LNCaP clone FGC (cell line): ENCODE results near the gene WDR48.
A peak's percentile ranks its signal among the peaks of the same experiment; 100 is the strongest.

Experiments
- DNase-seq: peaks from one replicate; pipeline ENCODE4 v3.0.0-alpha.2; 2011; ENCODE audit warnings: low read depth
- H3K4me3 ChIP-seq: 2 replicates; pipeline ENCODE4 v1.5.1; 2011; ENCODE audit warnings: mild to moderate bottlenecking, low read depth, low read length, control low read depth
- CTCF ChIP-seq: IDR thresholded peaks from 2 replicates; pipeline ENCODE4 v1.5.1; 2012; ENCODE audit warnings: mild to moderate bottlenecking; ENCODE audit not compliant: control insufficient read depth, insufficient read depth; ENCODE audit errors: extremely low read depth

WDR48 gene

GRCh38 chr3:39104961-39105686 is 53.3 kb downstream of the WDR48 start:
- H3K4me3 ChIP-seq = no peak overlapping the region
- TF ChIP-seq CTCF = no peak
- DNase-seq = no peak

- peak overlapping the region; percentile 99 for H3K4me3 ChIP-seq
- no peak for TF ChIP-seq CTCF
- DNase-seq = no peak
These were observed 53.9 kb downstream of the WDR48 start for GRCh38 chr3:39105687-39106063.

GRCh38 chr3:39106281-39106811 is 54.5 kb downstream of the WDR48 start:
- no peak for TF ChIP-seq CTCF
- DNase-seq = no peak

DNA sequence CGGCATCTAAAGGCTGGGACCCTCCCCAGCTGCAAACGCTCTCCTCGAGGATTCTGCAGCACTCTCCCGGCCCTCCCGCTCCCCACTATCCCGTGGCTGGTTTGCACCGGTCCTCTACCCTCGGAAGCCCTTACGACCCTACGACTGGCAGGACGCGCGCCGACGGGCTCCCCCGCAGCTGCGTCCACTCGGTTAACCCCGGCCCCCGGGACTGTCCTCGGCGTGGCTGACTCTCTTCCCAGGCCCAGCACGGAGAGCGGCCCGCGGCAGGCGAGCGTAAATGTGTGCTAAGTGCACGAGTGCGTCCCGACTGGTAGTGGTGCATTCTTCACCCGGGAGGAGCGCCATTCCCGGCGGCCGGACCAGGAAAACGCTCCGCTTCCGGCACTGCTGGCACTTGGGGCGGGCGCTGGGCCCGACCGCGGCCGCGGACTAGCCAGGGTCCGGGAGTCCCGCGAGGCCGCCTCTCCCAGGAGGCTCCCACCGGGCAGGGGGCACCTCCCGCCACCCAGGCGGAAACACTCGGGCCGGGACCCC is 55.1 kb downstream of the WDR48 start:
- H3K4me3 ChIP-seq = peak overlapping the region; percentile 99
- DNase-seq = no peak

More at GRCh38 chr3:39106281-39106811, 54.5 kb downstream of the WDR48 start:
- peak overlapping the region; percentile 99 for H3K4me3 ChIP-seq

GRCh38 chr3:39107388-39108199 is 55.8 kb downstream of the WDR48 start, which contains the start of the genes GORASP1 and TTC21A:
Gene GORASP1 (minus strand): TSS chr3:39107627. CDS start chr3:39107541, 86 bp downstream.
Gene TTC21A (plus strand): TSS chr3:39107680. CDS start chr3:39107838, 158 bp downstream.
- H3K4me3 ChIP-seq = peak within 1 kb of the TSS; percentile 99
- peak; percentile 79 for DNase-seq
- TF ChIP-seq CTCF = 0 out of 2 replicates have a peak, but pooled peaks have one; percentile 21

More for the DNA sequence above, 55.1 kb downstream of the WDR48 start:
- no peak for TF ChIP-seq CTCF

GRCh38 chr3:39108200-39108710 is 56.4 kb downstream of the WDR48 start:
- no peak for DNase-seq
- peak overlapping the region; percentile 99 for H3K4me3 ChIP-seq
- no peak for TF ChIP-seq CTCF
